Activated CD4-positive, alpha-beta T cell treated with anti-CD3 and anti-CD28 coated beads, Interleukin-2, Interleukin-4, amounts not matched to agents 100 ng/mL and 50 ng/mL, durations not matched to agents 16 hours and 8 hours (primary cell): Measurements from ENCODE around the gene KLHL29.

Source experiments
- DNase-seq: peaks from one replicate; pipeline ENCODE4 v3.0.0-alpha.2; 2020; ENCODE audit warnings: low spot score

The KLHL29 gene

DNA sequence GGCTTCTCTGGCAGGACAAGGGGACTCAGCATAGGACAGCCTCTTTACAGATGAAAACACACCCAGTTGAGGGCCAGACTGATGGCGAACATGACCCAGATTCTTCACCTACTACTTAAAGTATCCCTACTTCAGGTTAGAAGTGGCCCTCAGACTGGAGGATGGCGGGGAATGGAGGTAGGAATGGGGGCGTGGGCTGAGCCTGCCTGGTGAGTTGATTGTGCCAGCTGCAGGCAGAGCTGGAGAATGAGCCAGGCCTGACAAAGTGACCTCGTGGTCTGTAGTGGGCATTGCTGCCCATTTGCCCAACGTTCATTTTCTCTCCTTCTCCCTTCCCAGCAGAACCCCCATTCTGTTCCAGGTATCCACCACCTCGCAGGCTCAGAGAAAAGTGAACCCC, 186.1 kb downstream of the KLHL29 start:
- DNase-seq, result no peak

DNA sequence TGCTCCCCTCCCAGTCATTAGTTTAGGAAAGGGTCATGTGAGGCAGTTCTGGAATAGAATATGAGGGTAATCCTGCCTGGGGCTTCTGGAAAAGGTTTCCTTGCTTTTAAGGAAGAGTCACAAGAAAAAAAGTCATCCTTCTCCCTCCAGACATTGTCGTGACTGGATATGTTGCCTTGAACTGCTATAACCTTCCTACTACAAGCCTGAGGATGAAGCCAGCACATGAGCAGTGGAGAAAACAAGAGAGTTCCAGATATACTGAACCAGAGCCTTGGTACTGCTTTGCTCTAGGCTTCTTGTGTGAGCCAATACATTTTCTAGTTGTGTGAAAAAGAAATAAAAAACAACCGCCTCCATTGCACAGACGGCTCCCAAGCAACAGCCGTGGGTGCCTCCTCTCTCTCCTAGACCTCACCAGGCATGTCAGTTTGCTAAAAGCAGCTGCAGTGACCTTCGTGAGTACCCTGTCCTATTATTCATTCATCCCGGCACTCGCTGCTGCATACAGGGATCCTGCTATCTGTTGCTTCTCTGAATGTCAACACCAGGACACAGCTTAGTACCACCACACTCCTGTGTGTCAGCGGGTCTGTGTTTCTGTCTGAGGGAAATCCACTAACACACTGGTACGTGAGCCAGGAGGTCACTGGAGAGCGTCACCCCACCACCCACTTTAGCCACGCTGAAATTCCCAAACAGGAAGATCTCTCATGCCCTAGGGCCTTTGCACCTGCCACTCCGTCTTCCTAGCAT, 186.7 kb downstream of the KLHL29 start:
- DNase-seq, result no peak

- DNase-seq, result no peak
Measured at GRCh38 chr2:23574919-23575654, 190.1 kb downstream of the KLHL29 start.

- no peak for DNase-seq
Measured at GRCh38 chr2:23578964-23579671, 194.1 kb downstream of the KLHL29 start.

DNA sequence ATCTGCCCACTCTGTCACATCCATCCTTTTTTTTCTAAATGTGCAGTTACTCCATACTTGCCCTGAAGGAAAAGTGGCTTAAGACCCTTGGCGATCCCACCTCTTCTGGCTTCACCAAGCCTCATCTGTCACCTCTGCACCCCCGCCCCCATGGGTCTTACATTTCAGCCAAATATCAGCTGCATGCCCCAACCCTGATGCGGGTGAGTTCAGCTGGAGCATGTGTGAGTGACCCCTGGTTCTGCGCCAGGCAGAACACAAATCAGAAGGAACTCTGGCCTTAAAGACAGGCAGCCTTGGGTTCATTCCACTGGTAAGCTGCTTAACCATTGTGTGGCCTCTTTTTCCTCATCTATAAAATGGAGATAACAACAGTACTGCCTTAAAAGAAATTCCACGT, 194.7 kb downstream of the KLHL29 start:
- DNase-seq, result no peak

GRCh38 chr2:23583467-23583866, 198.5 kb downstream of the KLHL29 start:
- no peak for DNase-seq

DNA sequence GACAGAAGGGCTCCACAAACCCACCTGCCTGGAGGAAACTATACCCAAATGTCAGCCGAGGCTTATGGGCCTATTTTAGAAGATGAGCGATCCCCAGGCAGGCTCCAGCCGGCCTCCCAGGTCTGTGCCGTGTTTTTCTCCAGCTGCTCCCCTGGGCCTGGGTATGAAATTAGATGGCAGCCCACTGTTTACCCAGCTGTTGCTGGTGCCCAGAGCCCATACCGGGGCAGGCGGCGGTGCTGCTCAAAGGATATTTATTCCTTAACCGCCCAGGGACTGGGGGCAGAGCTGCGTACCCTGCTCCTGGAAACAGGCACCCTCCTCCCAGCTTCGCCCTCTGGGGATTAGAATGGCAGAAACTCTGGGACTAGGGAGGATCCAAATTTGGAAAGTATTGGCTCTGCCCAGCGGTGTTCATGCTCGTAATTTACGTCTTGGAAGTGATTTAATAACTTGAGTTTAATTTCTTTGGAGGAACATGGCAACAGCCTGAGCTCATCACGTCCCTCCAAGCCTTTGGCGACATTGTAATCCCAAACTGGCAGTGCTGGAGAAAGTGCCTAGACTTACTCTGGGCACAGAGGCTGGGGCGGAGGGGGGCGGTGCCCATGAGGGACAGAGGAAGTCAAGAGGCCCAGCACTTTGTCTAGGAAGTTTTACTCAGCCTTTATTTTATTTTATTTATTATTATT, 199.2 kb downstream of the KLHL29 start:
- no peak for DNase-seq

GRCh38 chr2:23585273-23586170, 200.5 kb downstream of the KLHL29 start:
- no peak for DNase-seq

- DNase-seq, result no peak
Measured at GRCh38 chr2:23586741-23587306, 201.8 kb downstream of the KLHL29 start.

DNA sequence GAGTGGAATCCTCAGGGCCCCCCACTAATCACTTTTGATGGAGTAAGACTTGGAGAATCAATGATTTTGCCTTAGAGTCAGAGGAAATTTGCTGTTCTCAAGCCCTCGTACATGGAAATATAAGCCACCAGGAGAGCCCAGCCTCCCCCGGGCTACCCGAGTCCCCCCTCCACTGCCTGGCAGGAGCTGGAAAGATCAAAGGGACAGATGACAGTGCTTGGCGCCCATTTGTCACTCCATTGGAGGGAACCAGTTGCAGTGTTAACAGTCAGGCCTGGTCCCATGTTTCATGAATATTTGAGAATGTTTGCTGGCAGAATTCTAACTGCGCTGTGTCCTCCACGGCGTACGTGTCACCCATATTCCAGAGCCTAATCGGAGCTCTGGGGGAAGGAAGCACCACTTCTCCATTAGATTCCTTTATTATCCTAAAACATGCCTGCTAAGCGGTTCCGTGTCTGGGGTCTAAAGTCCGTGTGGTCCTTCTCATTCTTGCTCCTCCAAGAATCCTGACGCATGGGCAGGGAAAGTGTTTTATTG, 202.4 kb downstream of the KLHL29 start:
- no peak for DNase-seq

- DNase-seq, result no peak
Measured at GRCh38 chr2:23588106-23588505, 203.1 kb downstream of the KLHL29 start.

DNA sequence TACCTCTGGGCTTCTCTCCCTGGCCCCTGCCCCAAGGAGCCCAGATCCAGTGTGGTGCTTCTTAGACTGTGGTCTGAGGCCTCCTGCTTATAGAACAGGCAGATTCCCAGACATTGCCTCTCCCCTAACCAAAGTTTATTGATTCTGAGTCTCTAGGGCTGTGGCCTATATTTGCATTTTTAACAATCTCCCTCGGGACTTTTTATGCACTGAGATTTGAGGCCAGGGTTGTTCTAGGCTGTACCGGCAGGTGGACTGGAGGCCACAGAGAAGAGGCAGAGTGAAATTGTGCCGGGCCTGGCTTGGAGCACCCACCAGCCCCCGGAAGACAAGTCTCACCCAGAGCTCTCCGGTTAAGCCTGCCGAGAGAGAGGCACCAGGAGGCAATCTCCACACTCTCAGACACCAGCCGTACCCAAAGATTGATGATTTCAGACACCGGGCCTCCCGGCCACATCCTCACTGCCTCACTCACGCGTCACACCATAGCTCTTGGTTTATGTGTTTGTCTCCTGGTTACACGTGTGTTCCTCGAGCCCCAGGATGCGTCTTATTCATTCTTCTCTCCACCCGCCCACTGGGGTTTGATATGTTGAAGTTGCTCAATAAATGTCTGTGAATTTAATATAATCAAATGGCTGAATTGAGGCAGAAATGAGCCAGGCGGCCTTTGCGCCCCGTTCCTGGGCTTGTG, 203.7 kb downstream of the KLHL29 start:
- DNase-seq, result no peak

DNA sequence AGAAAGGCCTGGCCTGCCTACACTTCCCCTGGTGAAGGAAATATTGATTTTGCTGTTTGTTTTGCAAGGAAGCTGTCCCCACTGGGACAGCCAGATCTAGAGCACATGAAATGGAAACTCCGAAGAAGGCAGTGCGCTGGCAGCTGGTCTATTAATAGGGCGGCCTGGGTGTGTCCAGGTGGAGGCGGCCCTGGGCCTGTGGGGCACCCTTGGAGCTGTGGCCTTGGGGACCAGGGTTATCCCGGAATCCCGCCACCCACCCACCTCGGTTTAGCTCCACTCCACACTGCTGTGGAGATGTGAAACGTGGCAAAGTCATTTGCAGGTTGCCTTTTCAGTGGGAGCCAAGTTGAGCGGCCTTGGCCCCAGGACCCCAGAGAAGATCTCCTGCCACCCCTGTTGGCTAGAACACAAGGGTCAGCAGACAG, 204.3 kb downstream of the KLHL29 start:
- no peak for DNase-seq

- no peak for DNase-seq
Measured at GRCh38 chr2:23589739-23590138, 204.8 kb downstream of the KLHL29 start.

DNA sequence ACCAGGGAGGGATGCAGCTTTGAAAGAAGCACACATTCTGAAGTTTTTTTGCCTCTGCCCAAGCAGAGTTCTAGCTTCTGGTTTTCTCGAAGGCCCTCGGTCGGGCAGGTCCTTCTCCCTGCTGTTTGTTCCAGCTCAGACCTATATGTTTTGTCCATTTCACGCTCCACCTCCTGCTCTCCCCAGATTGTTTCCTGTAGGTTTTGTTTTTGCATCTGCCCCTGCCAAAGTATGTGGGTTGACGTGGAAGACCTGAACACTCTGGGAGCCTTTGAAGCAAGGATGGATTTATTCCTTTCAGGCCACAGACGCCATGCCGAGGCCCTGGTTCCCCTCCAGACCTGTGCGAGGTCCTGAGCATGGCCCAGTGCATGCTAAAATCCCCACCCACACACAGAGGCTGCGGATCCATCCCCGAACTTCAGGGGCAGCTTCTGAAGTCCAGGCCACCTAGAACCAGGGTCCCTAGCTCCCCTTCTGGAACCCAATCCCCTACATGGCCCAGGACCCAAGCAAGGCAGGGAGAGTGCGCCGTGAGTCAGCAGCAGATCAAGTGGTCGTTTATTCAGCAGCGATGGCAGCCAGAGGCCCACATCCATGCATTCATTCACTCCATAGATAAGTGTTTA, 205.4 kb downstream of the KLHL29 start:
- DNase-seq, result no peak

DNA sequence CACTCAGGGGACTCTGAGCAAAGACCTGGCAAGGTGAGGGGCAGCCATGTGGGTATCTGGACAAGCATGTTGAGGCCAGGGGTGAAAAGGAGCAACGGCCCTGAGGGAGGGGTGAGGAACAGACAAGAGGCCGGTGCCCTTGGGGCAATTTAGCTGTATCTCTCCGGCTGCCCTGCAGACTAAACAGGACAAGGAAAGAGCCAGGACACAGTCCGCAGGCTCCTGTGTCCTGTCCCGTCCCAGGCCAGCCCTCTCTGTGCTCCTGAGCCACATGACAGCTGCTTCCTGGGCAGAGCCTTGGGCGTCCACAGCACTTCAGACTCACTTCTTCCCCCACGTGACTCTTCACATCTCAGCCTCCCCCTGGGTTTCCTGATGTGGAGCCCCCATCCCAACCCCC, 206.1 kb downstream of the KLHL29 start:
- DNase-seq, result no peak

- no peak for DNase-seq
Measured at GRCh38 chr2:23592061-23592685, 207.2 kb downstream of the KLHL29 start.

DNA sequence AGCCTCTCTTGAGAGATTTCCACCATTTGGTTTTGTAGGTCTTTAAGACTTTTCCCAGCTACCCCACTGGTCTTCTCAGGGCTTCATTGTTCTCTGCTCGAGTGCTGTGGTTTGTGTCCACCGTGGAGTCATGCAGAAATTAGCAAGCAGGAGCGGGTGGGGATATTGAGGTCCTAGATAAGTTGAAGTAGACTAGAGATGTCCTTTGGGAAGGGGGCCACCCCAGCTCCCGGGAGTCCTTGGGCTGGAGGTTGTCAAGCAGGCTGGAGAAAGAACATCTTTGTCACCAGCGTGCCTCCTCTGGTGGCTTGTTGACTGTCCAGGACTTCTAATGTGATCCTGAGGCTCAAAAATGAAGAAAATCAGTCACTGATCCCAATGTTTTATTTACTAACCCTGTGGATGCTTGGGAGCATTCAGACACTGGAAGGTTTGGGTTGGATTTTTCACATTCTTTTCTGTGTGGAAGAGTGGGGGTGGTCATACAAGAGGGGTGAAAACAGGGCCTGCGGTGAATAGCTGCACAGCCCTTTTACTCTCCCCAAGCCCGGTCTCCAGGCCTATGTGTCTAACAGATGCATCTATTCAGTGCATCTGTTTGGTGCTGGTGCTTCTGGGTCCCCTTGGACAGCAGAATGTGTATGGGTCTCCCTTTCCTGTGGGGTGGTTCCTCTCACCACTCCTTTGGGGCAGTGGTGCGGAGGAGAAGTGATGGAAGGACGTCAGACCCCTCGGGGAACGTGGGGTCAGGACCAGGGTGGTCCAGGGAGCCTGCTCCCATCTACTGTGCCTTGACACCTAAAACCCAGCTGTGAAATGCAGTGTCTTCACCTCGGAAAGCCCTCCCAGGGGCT, 208.1 kb downstream of the KLHL29 start:
- no peak for DNase-seq
